HG03064 (cell line): ENCODE data around the gene ARHGAP23.
"Not testable (repeated sequence)": the region's sequence is repeated elsewhere in the genome, so short reads cannot be mapped to it uniquely, and the experiment has no call there.

Experiments used
- ATAC-seq: cut with Tn5 transposase; IDR thresholded peaks from one replicate; pipeline ENCODE4 v1.9.1; 2021; ENCODE audit warnings: low read depth; ENCODE audit not compliant: unreplicated experiment

Gene ARHGAP23

DNA sequence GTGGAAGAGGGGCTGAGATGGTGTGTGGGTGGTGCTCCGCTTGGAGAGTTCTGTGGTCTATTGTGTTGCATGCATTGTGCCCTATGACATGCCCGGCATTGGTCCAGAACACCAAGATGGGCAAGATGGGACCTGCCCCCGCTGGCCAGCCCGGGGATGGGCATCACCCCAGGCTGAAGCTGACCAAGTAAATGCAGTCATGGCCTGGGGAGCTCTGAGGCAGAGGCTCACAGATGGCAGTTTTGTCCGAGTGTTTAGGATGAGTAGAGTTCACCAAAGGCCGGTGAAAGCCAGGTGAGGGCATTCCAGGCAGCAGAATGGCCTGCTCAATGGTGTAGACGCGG, 54.4 kb downstream of the ARHGAP23 start:
- ATAC-seq, result not testable (repeated sequence)

DNA sequence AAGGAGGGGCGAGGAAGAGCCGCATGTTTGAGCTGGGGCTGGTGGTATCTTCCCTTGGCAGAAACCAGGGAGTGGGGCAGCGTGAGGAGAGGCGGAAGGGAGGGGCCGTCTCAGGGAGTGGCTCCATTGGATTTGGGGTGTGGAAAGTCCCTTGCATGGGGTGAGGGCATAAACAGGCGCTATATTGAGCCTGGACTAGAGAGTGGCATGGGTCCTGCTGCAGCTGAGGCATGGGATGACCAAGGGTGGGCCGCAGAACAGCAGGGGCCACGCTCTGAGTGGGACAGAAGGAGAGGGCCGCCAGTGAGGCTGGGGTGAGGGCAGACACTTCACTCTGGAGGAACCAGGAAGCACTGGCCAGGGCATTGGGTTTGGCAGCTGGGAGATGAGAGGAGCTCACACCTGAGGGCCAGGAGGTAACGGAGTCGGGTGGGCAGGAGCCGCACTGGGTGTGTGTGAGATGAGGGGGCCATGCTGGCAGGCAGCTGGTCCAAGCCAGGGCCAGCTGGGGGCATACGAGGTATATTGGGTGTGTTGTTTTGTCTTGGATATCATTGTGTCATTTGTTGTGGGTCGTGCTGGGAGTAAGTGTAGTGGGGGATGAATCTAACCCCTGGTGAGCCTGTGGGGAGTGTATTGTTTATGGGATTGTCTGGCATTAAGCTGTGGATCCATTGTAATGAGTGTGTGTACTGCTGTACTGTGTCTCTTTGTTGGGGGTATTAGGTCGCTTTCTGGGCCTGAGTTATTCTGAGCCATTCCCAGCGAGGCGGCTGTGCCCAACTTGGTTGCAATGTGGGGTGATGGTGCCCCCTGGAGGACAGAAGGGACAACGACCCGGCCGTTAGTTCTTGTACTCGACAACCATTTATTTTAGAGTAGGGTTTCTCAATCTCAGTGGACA, 56.2 kb downstream of the ARHGAP23 start:
- ATAC-seq, result not testable (repeated sequence)

DNA sequence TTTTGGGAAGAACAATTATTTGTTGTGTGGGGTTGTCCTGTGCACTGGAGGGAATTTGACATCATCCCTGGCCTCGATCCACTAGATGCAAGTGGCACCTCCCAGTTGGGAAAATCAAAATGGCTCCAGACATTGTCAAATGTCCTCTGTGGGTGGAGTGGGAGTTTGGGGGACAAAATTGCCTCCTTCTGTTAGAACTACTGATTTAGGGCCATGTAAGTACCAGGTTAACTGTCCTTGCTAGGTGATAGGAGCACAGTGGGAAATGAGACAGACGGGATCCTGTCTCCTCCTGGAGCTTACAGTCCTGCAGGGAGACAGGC, 56.8 kb downstream of the ARHGAP23 start:
- ATAC-seq, result no peak

DNA sequence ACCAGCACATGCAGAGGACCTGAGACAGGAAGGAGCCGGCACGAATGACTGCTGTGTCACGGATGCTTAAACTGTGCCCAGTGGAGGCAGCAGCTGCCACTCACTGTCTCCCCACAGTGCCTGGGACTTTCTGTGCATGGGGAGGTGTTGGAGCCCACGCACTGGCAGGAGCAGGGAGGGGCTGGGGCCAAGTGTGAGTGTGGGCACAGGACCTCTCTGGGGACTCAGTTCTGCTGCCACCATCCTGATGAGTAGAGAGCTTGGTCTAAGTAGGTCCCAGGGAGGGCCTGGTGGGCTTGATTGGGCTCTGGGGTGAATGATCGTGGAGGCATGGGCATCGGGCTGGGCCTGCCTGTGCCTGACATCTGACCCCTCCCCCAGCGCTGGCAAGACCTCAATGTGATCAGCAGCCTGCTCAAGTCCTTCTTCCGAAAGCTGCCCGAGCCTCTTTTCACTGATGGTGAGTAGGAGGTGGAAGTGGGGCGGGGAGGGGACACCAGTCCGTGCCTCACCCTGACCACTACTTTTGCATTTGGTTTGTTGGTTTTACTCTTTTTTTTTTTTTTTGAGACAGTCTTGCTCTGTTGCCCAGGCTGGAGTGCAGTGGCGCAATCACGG, 57.5 kb downstream of the ARHGAP23 start:
- ATAC-seq, result not testable (repeated sequence)

DNA sequence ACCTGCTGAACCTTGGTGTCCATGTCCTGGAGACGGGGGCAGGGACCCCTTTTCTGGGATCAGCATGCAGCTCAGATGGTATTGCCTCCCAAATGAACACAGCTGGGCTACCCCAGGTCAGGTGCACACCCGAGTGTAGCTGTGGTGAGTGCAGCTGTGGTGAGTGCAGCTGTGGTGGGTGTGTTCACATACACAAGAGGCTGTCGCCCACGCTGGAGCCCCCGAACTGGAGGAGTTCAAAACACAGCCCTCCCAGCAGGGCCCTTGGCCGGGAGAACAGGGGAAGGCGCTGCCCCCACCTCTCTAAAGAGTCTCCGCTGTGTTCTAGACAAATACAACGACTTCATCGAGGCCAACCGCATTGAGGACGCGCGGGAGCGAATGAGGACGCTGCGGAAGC, 61.5 kb downstream of the ARHGAP23 start:
- ATAC-seq, result not testable (repeated sequence)

DNA sequence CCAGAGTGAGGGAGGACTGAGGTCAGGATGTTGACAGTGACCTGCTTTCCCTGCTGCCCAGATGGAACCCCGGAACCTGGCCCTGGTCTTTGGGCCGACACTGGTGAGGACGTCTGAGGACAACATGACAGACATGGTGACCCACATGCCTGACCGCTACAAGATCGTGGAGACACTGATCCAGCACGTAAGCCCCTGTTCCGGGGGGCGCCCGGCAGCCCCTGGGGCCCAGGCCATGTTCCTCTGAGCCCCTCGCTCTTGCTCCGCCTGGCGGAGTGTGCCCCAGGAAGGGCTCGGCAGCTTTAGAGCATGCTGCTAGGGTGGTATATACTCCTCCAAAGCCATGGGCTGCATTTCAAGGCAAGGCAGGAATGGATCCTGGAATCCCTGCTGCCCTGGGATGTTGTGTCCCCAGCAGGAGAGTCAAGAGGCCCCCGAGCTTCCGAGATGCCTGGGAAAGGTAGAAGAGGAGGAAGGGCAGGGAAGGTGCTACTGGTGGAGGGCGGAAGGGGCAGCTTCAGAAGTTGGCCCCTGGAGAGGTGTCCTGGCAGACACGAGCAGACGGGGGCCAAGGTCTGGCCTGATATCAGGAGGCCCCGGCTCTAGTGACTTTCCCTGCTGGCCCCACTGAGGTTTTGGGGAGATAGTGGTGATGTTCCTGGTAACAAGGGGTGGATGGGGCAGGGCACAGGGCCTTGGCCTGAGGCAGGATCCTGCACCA, 63.2 kb downstream of the ARHGAP23 start:
- ATAC-seq, result not testable (repeated sequence)

DNA sequence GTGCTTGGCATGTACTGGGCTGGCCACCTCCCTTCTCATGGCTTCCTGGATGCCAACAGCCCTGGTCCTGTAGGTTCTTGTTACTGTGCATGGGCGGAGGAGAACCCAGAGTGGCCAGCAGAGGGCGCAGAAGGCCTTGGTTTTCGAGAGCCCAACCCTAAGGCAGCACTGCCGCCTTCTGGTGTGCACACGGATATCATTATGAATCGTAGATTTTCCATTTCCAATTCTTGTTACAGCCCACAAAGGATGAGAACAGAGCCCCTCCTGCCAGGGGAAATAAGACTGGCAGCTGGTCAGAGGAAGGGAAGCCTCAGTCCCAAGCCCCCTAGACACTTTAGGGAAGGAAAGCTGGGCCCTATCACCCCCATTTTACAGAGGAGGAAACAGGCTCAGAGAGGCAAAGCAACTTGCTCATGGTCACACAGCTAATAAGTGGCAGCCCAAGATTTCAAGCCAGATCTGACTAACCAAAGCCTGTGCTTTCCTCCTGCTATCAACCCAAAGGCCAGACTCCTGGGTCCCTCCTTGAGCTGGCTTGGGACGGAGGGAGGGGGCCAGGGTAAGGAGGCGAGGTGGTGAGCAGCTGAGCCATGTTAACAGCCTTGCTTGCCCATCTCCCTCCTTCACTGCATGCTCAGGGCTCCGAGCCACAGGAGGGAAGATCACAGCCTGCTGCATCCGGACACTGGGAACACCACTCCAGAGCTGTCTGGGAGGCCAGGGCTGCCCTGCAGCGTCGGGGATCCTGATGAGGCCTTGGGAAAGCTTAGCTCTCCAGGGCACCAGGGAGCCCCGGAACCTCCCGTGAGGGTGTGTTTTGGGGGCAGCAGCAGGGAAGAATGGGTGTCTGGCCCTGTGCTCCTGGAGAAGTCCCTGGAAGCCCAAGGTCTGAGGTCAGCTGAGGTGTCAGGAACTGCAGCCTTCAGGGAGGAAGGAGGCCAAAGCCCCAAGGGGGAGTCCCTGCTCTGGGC, 64.1 kb downstream of the ARHGAP23 start:
- ATAC-seq, result not testable (repeated sequence)

DNA sequence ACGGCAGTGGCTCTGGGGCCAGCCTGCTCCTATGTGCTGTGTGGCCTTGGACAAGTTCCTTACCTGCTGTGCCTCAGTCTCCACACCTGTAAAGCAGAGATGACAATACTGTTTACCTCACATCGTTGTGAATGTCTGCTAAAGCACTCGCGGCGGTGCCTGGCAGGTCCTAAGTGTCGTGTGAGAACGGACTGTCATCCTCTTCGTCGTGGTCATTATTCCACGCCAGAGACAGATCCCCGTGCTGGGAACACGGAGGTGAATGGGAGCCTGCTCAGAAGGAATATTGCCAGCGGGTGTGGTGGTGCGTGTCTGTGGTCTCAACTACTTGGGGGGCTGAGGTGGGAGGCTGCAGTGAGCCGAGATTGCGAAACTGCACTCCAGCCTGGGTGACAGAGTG, 65.9 kb downstream of the ARHGAP23 start:
- not testable (repeated sequence) for ATAC-seq

DNA sequence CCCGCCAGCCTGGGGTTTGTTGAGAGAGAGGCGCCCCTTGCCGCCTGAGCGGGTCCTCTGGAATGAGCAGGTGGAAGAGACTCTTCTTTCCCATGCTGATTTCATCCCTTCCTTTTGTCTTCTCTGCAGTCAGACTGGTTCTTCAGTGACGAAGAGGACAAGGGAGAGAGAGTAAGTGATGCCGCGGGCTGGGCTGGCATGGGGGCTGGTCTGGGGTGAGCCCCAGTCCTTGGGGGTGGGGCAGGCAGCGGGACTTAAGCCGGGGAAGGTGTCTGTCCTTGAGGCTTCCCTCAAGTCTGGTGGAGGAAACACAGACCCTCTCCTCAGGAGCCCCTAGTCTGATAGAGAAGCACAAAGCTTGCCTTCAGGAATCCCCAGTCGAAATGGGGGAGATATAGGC, 69.4 kb downstream of the ARHGAP23 start:
- not testable (repeated sequence) for ATAC-seq

DNA sequence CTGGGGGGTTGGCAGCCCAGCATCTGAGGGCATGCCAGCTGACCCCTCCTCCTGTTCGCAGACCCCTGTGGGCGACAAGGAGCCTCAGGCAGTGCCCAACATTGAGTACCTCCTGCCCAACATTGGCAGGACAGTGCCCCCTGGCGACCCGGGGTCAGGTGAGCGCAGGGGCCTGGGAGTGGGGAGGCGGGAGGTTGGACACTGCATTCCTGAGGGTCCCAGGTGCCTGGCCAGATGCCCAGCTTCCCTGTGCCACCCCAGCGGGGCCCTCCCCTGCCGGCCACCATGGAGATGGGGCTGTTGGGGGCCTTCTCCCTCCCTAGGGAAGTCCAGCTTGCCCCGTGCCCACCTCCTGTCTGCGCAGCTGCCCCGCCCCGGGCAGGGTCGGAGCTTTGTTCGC, 70.1 kb downstream of the ARHGAP23 start:
- no peak for ATAC-seq

DNA sequence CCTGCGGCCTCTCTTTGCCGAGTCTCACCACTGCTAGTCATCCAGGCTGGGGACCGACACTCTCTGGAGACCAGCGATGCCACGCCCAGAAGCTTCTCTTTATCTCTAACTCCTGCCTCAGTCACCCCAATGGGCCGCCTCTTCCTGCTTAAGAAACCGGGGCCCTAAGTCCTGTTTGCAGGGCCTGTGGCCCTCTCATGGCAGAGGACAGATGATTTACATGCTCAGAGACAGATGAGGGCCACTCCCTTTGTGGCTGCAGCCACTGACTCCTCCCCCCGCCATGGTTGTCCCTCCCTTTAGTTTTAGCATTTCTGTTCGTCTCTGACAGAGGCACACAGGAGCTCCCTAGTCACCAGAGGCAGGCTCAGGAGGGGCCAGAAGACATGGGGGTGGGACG, 71.0 kb downstream of the ARHGAP23 start:
- not testable (repeated sequence) for ATAC-seq

DNA sequence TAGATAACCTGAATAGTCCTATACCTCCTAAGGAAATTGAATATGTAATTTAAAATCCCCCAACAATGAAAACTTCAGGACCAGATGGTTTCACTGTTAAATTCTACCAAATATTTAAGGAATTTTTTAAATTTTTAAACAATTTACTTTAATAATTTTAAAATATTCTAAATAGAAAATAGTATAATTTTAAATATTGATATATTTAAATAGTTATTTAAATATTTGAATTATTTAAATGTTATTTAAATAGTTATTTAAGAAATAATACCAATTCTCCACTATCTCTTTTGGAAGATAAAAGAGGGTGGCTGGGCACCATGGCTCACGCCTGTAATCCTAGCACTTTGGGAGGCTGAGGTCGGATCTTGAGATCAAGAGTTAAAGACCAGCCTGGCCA, 73.5 kb downstream of the ARHGAP23 start:
- ATAC-seq, result not testable (repeated sequence)

DNA sequence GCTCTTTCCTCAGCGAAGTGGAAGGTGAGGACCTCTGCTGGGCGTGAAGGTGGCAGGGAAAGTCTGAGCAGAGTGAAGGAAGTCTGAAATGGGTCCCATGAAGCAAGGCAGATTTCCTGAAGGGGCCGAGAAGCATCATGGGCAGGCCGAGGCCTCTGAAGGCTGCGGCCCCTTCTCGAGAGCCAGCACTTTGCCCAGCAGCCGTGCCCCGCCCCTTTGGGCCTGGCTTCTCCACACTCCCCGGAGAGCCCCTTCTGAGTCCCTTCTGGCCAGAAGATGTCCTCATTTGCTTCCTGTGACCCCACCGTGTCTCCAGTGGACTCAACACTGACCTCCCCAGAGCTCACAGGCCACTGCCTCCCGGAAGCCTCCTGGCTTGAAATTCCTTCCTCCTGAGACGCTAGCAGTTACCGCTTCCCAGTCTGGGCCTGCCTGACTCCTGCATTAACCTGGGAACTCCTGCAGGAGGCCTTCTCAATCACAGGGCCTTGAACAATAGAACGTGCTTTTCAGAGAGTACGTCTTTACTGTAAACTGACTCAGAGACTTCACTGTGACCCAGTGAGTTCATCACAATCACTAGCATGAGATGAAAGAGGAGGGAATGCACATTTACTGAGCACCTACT, 75.1 kb downstream of the ARHGAP23 start:
- not testable (repeated sequence) for ATAC-seq

DNA sequence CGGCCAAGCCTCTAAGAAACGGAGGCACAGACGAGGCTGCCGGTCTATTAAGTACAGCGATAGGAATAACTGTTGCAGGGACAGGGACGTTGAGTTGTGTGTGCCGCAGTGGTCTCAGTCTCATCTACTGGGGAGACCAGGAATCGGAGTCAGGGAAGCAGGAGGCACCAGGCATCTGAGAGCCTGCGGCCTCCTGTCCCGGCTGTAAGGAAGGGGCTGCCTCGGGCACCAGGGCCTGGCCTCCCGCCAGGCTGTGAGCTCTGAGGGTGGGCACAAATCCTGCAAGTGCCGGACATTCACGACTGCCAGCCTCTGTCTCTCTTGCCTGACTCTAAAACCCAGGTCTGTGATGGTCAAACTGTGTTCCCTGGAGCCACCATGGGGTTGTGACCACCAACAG, 76.0 kb downstream of the ARHGAP23 start:
- no peak for ATAC-seq

DNA sequence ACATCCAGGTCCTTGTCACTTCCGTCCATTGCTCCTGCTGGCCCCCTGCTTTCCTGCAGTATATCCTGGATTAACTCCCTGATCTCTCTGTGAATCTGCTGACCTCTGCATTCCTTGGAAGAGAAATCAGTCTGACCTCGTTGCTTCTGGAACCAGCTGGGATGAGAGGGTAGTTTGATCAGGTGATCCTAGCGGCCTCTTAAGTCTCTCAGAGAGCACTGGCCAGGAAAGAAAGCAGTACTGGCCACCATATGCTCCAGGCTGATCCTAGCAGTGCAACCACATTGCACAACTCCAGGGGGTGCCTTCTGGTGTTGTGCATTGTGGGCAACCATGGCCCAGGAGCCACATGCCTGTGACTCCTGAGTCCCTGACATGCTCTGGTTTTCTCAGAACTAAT, 79.2 kb downstream of the ARHGAP23 start:
- ATAC-seq, result no peak

DNA sequence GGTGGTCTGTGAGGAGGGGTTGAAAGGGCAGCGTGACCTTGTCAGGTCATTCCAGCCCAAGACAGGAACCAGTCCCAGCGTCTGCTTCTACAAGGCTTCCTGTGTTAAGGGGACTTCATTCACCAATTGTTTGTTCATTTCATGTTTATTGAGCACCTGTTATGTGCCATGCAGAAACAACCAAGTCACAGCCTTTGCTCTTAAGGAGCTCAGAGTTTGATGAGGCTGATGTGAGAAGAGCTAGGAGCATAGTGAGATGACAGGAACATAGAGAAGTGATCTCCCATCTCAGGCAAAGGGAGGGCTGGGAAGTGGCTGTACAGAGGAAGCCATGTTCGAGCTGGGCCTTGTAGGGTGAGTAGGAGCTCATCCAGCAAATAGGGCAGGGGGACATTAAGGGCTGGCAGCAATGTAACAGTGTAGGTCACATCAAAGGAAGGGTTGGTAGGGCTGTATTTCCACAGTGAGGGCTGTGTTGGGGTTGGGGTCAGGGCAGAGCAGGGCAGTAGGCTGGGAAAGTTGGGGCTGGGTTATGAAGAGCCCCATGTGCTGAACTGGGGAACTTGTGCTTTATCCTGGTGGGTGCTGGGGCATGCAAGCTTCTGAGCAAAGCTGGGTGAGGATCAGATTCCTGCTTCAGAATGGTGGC, 79.8 kb downstream of the ARHGAP23 start:
- no peak for ATAC-seq

DNA sequence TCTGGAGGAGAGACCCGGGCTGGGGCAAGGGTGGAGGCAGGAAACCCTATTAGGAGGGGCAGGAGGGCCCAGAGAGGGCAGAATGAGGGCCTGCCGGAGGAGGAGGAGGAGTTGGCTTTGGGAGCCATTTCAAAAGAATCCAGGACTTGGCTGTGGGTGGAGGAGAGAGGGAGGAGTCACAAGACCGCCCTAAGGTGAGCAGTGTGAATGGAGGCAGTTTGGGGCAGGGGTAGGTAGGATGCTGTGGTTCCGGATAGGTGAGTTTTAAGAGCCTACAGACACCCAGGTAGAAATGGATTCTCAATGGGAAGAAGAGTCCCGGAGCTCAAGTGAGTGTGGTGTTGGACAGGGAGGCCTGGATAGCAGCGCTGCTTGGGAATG, 80.3 kb downstream of the ARHGAP23 start:
- no peak for ATAC-seq

DNA sequence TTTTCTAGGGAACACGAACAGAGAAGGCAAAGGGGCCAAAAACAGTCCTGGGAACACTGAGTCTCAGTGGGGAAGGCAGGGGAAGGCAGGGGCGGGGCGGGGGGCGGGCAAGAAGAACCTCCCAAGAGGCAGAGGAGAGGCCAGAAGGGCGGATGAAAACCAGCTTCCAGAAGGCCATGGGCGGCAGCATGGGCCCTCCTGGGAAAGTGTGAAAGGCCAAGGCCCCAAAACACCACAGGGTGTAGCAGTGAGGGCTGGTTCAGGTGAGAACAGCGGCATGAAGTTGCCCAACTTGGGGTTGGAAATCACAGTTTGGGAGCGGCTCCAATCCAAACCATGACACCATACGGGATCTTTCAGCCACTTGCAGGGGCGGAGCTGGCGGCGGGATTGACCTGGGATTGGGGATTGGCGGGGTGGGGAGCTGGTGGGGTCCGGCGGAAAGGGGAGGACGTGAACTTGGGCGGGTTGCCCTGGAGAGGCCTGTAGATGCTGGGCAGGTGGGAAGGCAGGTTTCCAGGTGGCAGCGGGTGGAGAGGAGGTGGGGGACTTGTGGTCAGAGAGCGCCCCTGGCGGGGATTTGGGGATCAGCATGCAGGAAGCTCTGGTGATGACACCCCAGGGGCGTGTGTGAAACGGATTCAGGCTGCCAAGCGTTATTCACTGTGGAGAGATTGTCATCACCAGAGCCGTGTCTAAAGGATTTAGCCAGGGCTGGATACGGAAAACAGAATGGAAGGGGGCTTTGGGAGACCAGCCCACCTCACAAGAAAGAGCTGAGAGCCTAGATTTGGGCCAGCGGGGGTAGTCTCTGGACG, 80.9 kb downstream of the ARHGAP23 start:
- ATAC-seq, result no peak
